ENCODE results near the gene SKP2.
"Not testable (repeated sequence)": the region's sequence is repeated elsewhere in the genome, so short reads cannot be mapped to it uniquely, and the experiment has no call there.

The SKP2 gene

GRCh38 chr5:36125868-36126267, 26.0 kb upstream of the SKP2 start:
- Histone ChIP-seq H3K9ac (no peak overlapping the region), H3K4me1 (ENCODE audit: low read depth, poor library complexity, severe bottlenecking) (no peaks in the 10 kb centered on the region), H2AFZ (ENCODE audit: low read depth) (no peak overlapping the region), H3K4me3 (IDR thresholded peaks at IDR 0.05; ENCODE audit: insufficient read depth, low read depth, low read length) (no peak overlapping the region), H3K79me2 (ENCODE audit: insufficient read depth, low read depth) (no peaks in the 10 kb centered on the region), H3K4me2 (no peak overlapping the region), H4K20me1 (ENCODE audit: insufficient read depth) (no peaks in the 10 kb centered on the region), H3K27ac (no peak overlapping the region), H3K36me3 (ENCODE audit: insufficient read depth) (no peaks in the 10 kb centered on the region), H3K27me3 (ENCODE audit: insufficient read depth, low read depth) (no peaks in the 10 kb centered on the region)
- TF ChIP-seq CTCF (conservative IDR thresholded peaks at IDR 0.05; ENCODE audit: low read depth, low read length): no peak

GRCh38 chr5:36128795-36129194, 23.1 kb upstream of the SKP2 start:
- Histone ChIP-seq H3K27ac (no peak overlapping the region), H4K20me1 (ENCODE audit: insufficient read depth) (no peaks in the 10 kb centered on the region), H3K27me3 (ENCODE audit: insufficient read depth, low read depth) (no peaks in the 10 kb centered on the region), H3K9ac (no peak overlapping the region), H2AFZ (ENCODE audit: low read depth) (no peak overlapping the region), H3K36me3 (ENCODE audit: insufficient read depth) (no peaks in the 10 kb centered on the region), H3K4me3 (IDR thresholded peaks at IDR 0.05; ENCODE audit: insufficient read depth, low read depth, low read length) (no peak overlapping the region), H3K4me2 (no peak overlapping the region), H3K79me2 (ENCODE audit: insufficient read depth, low read depth) (no peaks in the 10 kb centered on the region), H3K4me1 (ENCODE audit: low read depth, poor library complexity, severe bottlenecking) (no peaks in the 10 kb centered on the region)
- TF ChIP-seq CTCF (conservative IDR thresholded peaks at IDR 0.05; ENCODE audit: low read depth, low read length): no peak

GRCh38 chr5:36129666-36130065, 22.2 kb upstream of the SKP2 start:
- not testable (repeated sequence) for H3K4me1 ChIP-seq (ENCODE audit: low read depth, poor library complexity, severe bottlenecking); H3K4me3 ChIP-seq (IDR thresholded peaks at IDR 0.05; ENCODE audit: insufficient read depth, low read depth, low read length)

DNA sequence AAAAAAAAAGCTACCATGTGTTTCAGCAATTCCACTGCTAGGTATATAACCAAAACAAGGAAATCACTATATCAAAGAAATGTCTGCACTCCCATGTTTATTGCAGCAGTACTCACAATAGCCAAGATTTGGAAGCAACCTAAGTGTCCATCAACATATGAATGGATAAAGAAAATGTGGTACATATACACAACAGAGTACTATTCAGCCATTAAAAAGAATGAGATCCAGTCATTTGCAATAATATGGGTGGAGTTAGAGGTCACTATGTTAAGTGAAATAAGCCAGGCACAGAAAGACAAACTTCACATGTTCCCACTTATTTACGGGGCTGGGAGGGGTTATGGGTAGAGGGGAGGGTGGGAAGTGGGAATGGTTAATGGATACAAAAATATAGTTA, 18.9 kb upstream of the SKP2 start:
- not testable (repeated sequence) for H4K20me1 ChIP-seq (ENCODE audit: insufficient read depth); H3K36me3 ChIP-seq (ENCODE audit: insufficient read depth); H2AFZ ChIP-seq (ENCODE audit: low read depth); H3K4me1 ChIP-seq (ENCODE audit: low read depth, poor library complexity, severe bottlenecking); H3K9ac ChIP-seq; H3K79me2 ChIP-seq (ENCODE audit: insufficient read depth, low read depth); H3K27ac ChIP-seq; H3K27me3 ChIP-seq (ENCODE audit: insufficient read depth, low read depth); H3K4me2 ChIP-seq; H3K4me3 ChIP-seq (IDR thresholded peaks at IDR 0.05; ENCODE audit: insufficient read depth, low read depth, low read length)

More at GRCh38 chr5:36129666-36130065, 22.2 kb upstream of the SKP2 start:
- not testable (repeated sequence) for H3K79me2 ChIP-seq (ENCODE audit: insufficient read depth, low read depth); H2AFZ ChIP-seq (ENCODE audit: low read depth); H3K27ac ChIP-seq; H4K20me1 ChIP-seq (ENCODE audit: insufficient read depth); H3K4me2 ChIP-seq; H3K27me3 ChIP-seq (ENCODE audit: insufficient read depth, low read depth); H3K9ac ChIP-seq; H3K36me3 ChIP-seq (ENCODE audit: insufficient read depth)

DNA sequence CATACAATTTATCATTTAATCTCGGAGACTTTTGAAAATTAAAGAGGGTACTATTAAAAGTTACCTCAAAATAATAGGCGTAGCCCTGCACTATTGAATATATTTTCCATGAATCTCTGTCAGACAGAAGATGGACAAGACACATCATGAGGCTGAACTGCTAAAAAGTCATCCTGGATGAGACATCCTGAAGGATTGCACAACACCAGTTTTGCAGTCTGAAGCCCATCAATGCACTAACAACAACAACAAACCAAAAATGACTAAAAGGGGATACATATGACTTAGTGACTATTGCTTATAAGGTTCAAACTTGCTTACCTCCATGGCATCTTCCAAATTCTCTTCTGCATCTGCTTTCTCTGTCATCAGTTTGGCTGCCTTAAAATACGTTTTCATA, 15.9 kb upstream of the SKP2 start:
- Histone ChIP-seq H3K4me2 (no peak overlapping the region), H3K4me3 (IDR thresholded peaks at IDR 0.05; ENCODE audit: insufficient read depth, low read depth, low read length) (no peak overlapping the region), H3K9ac (no peak overlapping the region), H4K20me1 (ENCODE audit: insufficient read depth) (no peaks in the 10 kb centered on the region), H3K36me3 (ENCODE audit: insufficient read depth) (no peaks in the 10 kb centered on the region), H3K79me2 (ENCODE audit: insufficient read depth, low read depth) (no peaks in the 10 kb centered on the region), H2AFZ (ENCODE audit: low read depth) (no peak overlapping the region), H3K27me3 (ENCODE audit: insufficient read depth, low read depth) (no peaks in the 10 kb centered on the region), H3K4me1 (ENCODE audit: low read depth, poor library complexity, severe bottlenecking) (no peaks in the 10 kb centered on the region), H3K27ac (no peak overlapping the region)
- no peak for TF ChIP-seq CTCF (conservative IDR thresholded peaks at IDR 0.05; ENCODE audit: low read depth, low read length)

Data from KMS-11 (cell line).